WTC11 (cell line): ENCODE data around the gene SFMBT1. TPM values are rescaled to one million over a fixed set of nuclear protein-coding genes. Genes with fewer than 3 reads are reported as not detected.
"Not testable (repeated sequence)": the region's sequence is repeated elsewhere in the genome, so short reads cannot be mapped to it uniquely, and the experiment has no call there.

Source experiments
- ATAC-seq: fragments of 200-7000 bp; cut with Tn5 transposase; 2 replicates; pipeline ENCODE4 v1.10.0; 2021; ENCODE audit warnings: mild to moderate bottlenecking, moderate library complexity
- CTCF ChIA-PET: fragments of 300-600 bp; sonication (Branson Sonifier 250); formaldehyde crosslinking; loops from one replicate; lab custom pipeline; 2021; ENCODE audit warnings: antibody characterized with exemption; lab: Charles Lee
- POLR2A ChIA-PET: fragments of 350-600 bp; sonication (Branson Sonifier 250); formaldehyde crosslinking; loops from one replicate; lab custom pipeline; 2021; ENCODE audit warnings: antibody characterized with exemption; lab: Charles Lee
- DNase-seq: peaks from one replicate; pipeline ENCODE4 v3.0.0; 2021; ENCODE audit warnings: low spot score
- H3K27ac Mint-ChIP-seq: 2 replicates; pipeline ENCODE4 v1.8.0; 2021; ENCODE audit warnings: mixed read lengths
- H3K27me3 Mint-ChIP-seq: 2 replicates; pipeline ENCODE4 v1.8.0; 2021; ENCODE audit warnings: low read depth, mild to moderate bottlenecking, moderate library complexity, mixed read lengths
- H3K36me3 Mint-ChIP-seq: 2 replicates; pipeline ENCODE4 v1.8.0; 2021; ENCODE audit warnings: mixed read lengths
- H3K4me1 Mint-ChIP-seq: 2 replicates; pipeline ENCODE4 v1.8.0; 2022; ENCODE audit warnings: mixed read lengths
- H3K4me3 Mint-ChIP-seq: 2 replicates; pipeline ENCODE4 v1.8.0; 2021; ENCODE audit warnings: mild to moderate bottlenecking, moderate library complexity, mixed read lengths
- H3K9me3 Mint-ChIP-seq: 2 replicates; pipeline ENCODE4 v1.8.0; 2021; ENCODE audit warnings: mixed read lengths
- ELF4 ChIP-seq: sonication (generic); formaldehyde crosslinking; IDR thresholded peaks from 2 replicates; pipeline ENCODE4 v1.8.1; 2022; ENCODE audit warnings: low read depth, mild to moderate bottlenecking, moderate library complexity, missing genetic modification reagents
- ETV6 ChIP-seq: sonication (generic); formaldehyde crosslinking; IDR thresholded peaks from 2 replicates; pipeline ENCODE4 v1.8.1; 2022; ENCODE audit warnings: mild to moderate bottlenecking, missing genetic modification reagents
- FOXJ3 ChIP-seq: sonication (generic); formaldehyde crosslinking; IDR thresholded peaks from 2 replicates; pipeline ENCODE4 v1.9.0; 2021; ENCODE audit warnings: missing genetic modification reagents, mild to moderate bottlenecking, borderline replicate concordance
- FOXK1 ChIP-seq: sonication (generic); formaldehyde crosslinking; IDR thresholded peaks from 2 replicates; pipeline ENCODE4 v1.8.0; 2022; ENCODE audit warnings: mild to moderate bottlenecking, moderate library complexity, missing genetic modification reagents
- GRHL2 ChIP-seq: fragments of 250-450 bp; sonication (Bioruptor Pico); IDR thresholded peaks from 2 replicates; pipeline ENCODE4 v1.8.0; 2022; ENCODE audit warnings: mild to moderate bottlenecking, moderate library complexity; ENCODE audit not compliant: insufficient replicate concordance, severe bottlenecking
- GTF2I ChIP-seq: fragments of 250-450 bp; sonication (Bioruptor Pico); conservative IDR thresholded peaks from 2 replicates; pipeline ENCODE4 v1.4.0; 2021; ENCODE audit warnings: mild to moderate bottlenecking
- NFE2L1 ChIP-seq: sonication (generic); formaldehyde crosslinking; IDR thresholded peaks from 2 replicates; pipeline ENCODE4 v1.8.1; 2023; ENCODE audit warnings: missing genetic modification reagents
- NR3C1 ChIP-seq: sonication (generic); formaldehyde crosslinking; conservative IDR thresholded peaks from 2 replicates; pipeline ENCODE4 v1.8.1; 2023; ENCODE audit warnings: low read depth, mild to moderate bottlenecking, missing genetic modification reagents
- PRRX2 ChIP-seq: fragments of 250-450 bp; sonication (Bioruptor Pico); IDR thresholded peaks from 2 replicates; pipeline ENCODE4 v1.8.0; 2021; ENCODE audit warnings: mild to moderate bottlenecking
- SOX15 ChIP-seq: fragments of 250-450 bp; sonication (Bioruptor Pico); IDR thresholded peaks from 2 replicates; pipeline ENCODE4 v1.9.0; 2021; ENCODE audit warnings: mild to moderate bottlenecking
- ZBTB21 ChIP-seq: sonication (generic); formaldehyde crosslinking; IDR thresholded peaks from 2 replicates; pipeline ENCODE4 v1.8.1; 2023; ENCODE audit warnings: mild to moderate bottlenecking, missing genetic modification reagents, borderline replicate concordance
- ZNF121 ChIP-seq: sonication (generic); formaldehyde crosslinking; IDR thresholded peaks from 2 replicates; pipeline ENCODE4 v1.8.0; 2023; ENCODE audit warnings: missing genetic modification reagents
- ZNF138 ChIP-seq: sonication (generic); formaldehyde crosslinking; conservative IDR thresholded peaks from 2 replicates; pipeline ENCODE4 v1.8.1; 2022; ENCODE audit warnings: mild to moderate bottlenecking, moderate library complexity, missing genetic modification reagents
- ZNF671 ChIP-seq: fragments of 250-450 bp; sonication (Bioruptor Pico); IDR thresholded peaks from 2 replicates; pipeline ENCODE4 v1.8.0; 2021; ENCODE audit warnings: mild to moderate bottlenecking
- total RNA-seq: library from RNA; stranded (reverse); gene quantifications from 3 replicates; pipeline ENCODE4 v1.2.3, GENCODE V29; 2021
- TF ChIP-seq, protein P1 (sequence below): sonication (generic); formaldehyde crosslinking; IDR thresholded peaks from 2 replicates; pipeline ENCODE4 v1.8.1; 2022; ENCODE audit warnings: missing genetic modification reagents, borderline replicate concordance
- TF ChIP-seq, protein P2 (sequence below): sonication (generic); formaldehyde crosslinking; IDR thresholded peaks from 2 replicates; pipeline ENCODE4 v1.8.1; 2023; ENCODE audit warnings: mild to moderate bottlenecking, missing genetic modification reagents, moderate library complexity
- TF ChIP-seq, protein P3 (sequence below): sonication (generic); formaldehyde crosslinking; IDR thresholded peaks from 2 replicates; pipeline ENCODE4 v1.8.0; 2022; ENCODE audit warnings: mild to moderate bottlenecking, missing genetic modification reagents
- TF ChIP-seq, protein P4 (sequence below): sonication (generic); formaldehyde crosslinking; IDR thresholded peaks from 2 replicates; pipeline ENCODE4 v1.8.1; 2022; ENCODE audit warnings: low read depth, missing genetic modification reagents, borderline replicate concordance
- TF ChIP-seq, protein P5 (sequence below): fragments of 250-450 bp; sonication (Bioruptor Pico); IDR thresholded peaks from 2 replicates; pipeline ENCODE4 v1.9.0; 2021; ENCODE audit warnings: mild to moderate bottlenecking
- TF ChIP-seq, protein P6 (sequence below): fragments of 200-600 bp; IDR thresholded peaks from 2 replicates; pipeline ENCODE4 v1.8.0; 2022; ENCODE audit warnings: antibody characterized with exemption
- TF ChIP-seq, protein P7 (sequence below): sonication (generic); formaldehyde crosslinking; IDR thresholded peaks from 2 replicates; pipeline ENCODE4 v1.8.1; 2023; ENCODE audit warnings: mild to moderate bottlenecking, missing genetic modification reagents
- TF ChIP-seq, protein P8 (sequence below): sonication (generic); formaldehyde crosslinking; conservative IDR thresholded peaks from 2 replicates; pipeline ENCODE4 v1.8.1; 2023; ENCODE audit warnings: mild to moderate bottlenecking, low read depth, missing genetic modification reagents, moderate library complexity

SFMBT1 gene
- total RNA-seq, 1 experiment from 2014 or later, result 20.9 TPM

DNA sequence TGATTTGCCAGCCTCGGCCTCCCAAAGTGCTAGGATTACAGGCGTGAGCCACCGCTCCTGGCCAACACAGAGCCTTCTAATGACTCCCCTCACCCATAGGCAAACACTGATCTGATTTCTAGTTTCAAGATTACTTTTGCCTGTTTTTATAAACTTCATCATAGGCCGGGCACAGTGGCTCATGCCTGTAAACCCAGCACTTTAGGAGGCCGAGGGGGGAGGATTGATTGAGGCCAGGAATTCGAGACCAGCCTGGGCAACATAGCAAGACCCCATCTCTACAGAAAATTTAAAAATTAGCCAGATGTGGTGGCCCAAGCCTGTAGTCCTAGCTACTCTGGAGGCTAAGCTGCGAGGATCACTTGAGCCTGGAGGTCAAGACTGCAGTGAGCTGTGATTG is 8.4 kb upstream of the SFMBT1 start:
- peak; percentile 72; the same call in 1 of the 2 replicates for TF ChIP-seq ZNF121
- H3K9me3 Mint-ChIP-seq, H3K27me3 Mint-ChIP-seq, POLR2A ChIA-PET, H3K27ac Mint-ChIP-seq, H3K4me3 Mint-ChIP-seq, ATAC-seq, H3K4me1 Mint-ChIP-seq, H3K36me3 Mint-ChIP-seq, DNase-seq: not testable (repeated sequence)
- CTCF ChIA-PET, result interaction anchor here (1.1 kb wide), 1 partner anchor 19 kb away, joined by 3 read pairs; no protein-coding TSS in a partner anchor

DNA sequence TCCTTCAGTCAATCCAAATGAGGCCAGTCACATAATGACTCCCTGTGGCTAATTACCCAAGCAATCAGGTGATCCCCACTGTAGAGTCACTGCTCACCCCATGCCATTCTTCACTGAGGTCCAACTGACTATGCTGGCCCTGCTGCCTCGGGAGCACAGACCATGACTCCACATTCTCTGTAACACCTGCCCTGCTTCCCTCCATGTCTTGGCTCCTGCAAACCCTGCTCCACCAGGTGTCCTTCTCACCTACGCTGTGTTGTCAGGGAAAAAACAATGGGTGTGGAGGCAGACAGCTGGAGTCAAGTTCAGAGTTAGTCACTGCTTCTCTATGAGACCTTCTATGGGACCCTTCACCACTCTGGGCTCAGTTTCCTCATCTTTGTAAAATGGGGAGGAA is 6.1 kb upstream of the SFMBT1 start:
- H3K27me3 Mint-ChIP-seq, result peaks cover 21% of the 10 kb centered on the region
- no peaks in the 10 kb centered on the region for H3K36me3 Mint-ChIP-seq
- TF ChIP-seq GRHL2 (CRISPR knock-in tag) (no peak), PRRX2 (CRISPR knock-in tag) (no peak), FOXK1 (no peak), GTF2I (no peak), FOXJ3 (no peak), SOX15 (CRISPR knock-in tag) (no peak), ETV6 (CRISPR knock-in tag) (no peak), ELF4 (no peak)
- TF ChIP-seq, protein P1, sequence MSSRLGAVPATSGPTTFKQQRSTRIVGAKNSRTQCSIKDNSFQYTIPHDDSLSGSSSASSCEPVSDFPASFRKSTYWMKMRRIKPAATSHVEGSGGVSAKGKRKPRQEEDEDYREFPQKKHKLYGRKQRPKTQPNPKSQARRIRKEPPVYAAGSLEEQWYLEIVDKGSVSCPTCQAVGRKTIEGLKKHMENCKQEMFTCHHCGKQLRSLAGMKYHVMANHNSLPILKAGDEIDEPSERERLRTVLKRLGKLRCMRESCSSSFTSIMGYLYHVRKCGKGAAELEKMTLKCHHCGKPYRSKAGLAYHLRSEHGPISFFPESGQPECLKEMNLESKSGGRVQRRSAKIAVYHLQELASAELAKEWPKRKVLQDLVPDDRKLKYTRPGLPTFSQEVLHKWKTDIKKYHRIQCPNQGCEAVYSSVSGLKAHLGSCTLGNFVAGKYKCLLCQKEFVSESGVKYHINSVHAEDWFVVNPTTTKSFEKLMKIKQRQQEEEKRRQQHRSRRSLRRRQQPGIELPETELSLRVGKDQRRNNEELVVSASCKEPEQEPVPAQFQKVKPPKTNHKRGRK (CRISPR knock-in tag), result no peak
- H3K4me1 Mint-ChIP-seq, result peaks cover 7% of the 10 kb centered on the region
- no peak overlapping the region for H3K27ac Mint-ChIP-seq
- H3K9me3 Mint-ChIP-seq, result no peaks in the 10 kb centered on the region
- POLR2A ChIA-PET, result no interaction called here
- CTCF ChIA-PET, result interaction anchor here (1.1 to 1.2 kb wide), 2 partner anchors 18 to 26 kb away, joined by 3 read pairs; no protein-coding TSS in a partner anchor
- DNase-seq (no peak), ATAC-seq (peak; percentile 44)
- H3K4me3 Mint-ChIP-seq, result no peak overlapping the region

DNA sequence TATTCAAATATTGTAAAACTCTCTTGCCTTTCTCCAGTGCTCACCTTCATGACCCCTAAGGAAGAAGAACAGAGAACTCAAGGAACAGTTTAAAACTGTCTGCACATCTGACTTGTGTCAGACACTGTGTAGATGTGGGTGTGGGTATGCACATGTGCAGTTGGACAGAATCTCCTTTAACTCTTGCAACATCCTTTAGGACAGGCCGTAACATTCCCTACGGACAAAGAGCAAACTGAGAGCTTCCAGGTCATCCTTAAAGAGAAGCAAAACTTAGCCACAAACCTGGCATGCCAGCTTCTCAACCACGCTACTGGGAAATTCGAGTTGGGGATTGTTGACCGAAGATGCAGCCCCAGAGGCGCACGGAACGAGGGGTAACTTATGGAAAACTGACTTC is 4.1 kb upstream of the SFMBT1 start:
- no peaks in the 10 kb centered on the region for H3K36me3 Mint-ChIP-seq
- ATAC-seq (no peak), DNase-seq (no peak)
- peaks cover 9% of the 10 kb centered on the region for H3K4me1 Mint-ChIP-seq
- POLR2A ChIA-PET, result no interaction called here
- no peak overlapping the region for H3K4me3 Mint-ChIP-seq
- H3K9me3 Mint-ChIP-seq, result no peaks in the 10 kb centered on the region
- H3K27me3 Mint-ChIP-seq, result peaks cover 25% of the 10 kb centered on the region
- H3K27ac Mint-ChIP-seq, result no peak overlapping the region
- CTCF ChIA-PET, result no interaction called here
- TF ChIP-seq, protein P2, sequence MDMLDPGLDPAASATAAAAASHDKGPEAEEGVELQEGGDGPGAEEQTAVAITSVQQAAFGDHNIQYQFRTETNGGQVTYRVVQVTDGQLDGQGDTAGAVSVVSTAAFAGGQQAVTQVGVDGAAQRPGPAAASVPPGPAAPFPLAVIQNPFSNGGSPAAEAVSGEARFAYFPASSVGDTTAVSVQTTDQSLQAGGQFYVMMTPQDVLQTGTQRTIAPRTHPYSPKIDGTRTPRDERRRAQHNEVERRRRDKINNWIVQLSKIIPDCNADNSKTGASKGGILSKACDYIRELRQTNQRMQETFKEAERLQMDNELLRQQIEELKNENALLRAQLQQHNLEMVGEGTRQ, result no peak
- TF ChIP-seq ZBTB21, result no peak
- no peak for TF ChIP-seq FOXJ3
- TF ChIP-seq, protein P3, sequence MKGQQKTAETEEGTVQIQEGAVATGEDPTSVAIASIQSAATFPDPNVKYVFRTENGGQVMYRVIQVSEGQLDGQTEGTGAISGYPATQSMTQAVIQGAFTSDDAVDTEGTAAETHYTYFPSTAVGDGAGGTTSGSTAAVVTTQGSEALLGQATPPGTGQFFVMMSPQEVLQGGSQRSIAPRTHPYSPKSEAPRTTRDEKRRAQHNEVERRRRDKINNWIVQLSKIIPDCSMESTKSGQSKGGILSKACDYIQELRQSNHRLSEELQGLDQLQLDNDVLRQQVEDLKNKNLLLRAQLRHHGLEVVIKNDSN (CRISPR knock-in tag), result no peak
- TF ChIP-seq, protein P4, sequence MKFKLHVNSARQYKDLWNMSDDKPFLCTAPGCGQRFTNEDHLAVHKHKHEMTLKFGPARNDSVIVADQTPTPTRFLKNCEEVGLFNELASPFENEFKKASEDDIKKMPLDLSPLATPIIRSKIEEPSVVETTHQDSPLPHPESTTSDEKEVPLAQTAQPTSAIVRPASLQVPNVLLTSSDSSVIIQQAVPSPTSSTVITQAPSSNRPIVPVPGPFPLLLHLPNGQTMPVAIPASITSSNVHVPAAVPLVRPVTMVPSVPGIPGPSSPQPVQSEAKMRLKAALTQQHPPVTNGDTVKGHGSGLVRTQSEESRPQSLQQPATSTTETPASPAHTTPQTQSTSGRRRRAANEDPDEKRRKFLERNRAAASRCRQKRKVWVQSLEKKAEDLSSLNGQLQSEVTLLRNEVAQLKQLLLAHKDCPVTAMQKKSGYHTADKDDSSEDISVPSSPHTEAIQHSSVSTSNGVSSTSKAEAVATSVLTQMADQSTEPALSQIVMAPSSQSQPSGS (CRISPR knock-in tag), result no peak
- TF ChIP-seq ZNF671, result no peak
- TF ChIP-seq NFE2L1 (CRISPR knock-in tag), result no peak
- no peak for TF ChIP-seq NR3C1 (CRISPR knock-in tag)
- TF ChIP-seq, protein P5, sequence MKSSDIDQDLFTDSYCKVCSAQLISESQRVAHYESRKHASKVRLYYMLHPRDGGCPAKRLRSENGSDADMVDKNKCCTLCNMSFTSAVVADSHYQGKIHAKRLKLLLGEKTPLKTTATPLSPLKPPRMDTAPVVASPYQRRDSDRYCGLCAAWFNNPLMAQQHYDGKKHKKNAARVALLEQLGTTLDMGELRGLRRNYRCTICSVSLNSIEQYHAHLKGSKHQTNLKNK (CRISPR knock-in tag), result no peak
- TF ChIP-seq, protein P6, sequence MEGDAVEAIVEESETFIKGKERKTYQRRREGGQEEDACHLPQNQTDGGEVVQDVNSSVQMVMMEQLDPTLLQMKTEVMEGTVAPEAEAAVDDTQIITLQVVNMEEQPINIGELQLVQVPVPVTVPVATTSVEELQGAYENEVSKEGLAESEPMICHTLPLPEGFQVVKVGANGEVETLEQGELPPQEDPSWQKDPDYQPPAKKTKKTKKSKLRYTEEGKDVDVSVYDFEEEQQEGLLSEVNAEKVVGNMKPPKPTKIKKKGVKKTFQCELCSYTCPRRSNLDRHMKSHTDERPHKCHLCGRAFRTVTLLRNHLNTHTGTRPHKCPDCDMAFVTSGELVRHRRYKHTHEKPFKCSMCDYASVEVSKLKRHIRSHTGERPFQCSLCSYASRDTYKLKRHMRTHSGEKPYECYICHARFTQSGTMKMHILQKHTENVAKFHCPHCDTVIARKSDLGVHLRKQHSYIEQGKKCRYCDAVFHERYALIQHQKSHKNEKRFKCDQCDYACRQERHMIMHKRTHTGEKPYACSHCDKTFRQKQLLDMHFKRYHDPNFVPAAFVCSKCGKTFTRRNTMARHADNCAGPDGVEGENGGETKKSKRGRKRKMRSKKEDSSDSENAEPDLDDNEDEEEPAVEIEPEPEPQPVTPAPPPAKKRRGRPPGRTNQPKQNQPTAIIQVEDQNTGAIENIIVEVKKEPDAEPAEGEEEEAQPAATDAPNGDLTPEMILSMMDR, result no peak
- no peak for TF ChIP-seq ZNF138 (CRISPR knock-in tag)
- TF ChIP-seq, protein P7, sequence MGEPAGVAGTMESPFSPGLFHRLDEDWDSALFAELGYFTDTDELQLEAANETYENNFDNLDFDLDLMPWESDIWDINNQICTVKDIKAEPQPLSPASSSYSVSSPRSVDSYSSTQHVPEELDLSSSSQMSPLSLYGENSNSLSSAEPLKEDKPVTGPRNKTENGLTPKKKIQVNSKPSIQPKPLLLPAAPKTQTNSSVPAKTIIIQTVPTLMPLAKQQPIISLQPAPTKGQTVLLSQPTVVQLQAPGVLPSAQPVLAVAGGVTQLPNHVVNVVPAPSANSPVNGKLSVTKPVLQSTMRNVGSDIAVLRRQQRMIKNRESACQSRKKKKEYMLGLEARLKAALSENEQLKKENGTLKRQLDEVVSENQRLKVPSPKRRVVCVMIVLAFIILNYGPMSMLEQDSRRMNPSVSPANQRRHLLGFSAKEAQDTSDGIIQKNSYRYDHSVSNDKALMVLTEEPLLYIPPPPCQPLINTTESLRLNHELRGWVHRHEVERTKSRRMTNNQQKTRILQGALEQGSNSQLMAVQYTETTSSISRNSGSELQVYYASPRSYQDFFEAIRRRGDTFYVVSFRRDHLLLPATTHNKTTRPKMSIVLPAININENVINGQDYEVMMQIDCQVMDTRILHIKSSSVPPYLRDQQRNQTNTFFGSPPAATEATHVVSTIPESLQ (CRISPR knock-in tag), result no peak
- TF ChIP-seq, protein P8, sequence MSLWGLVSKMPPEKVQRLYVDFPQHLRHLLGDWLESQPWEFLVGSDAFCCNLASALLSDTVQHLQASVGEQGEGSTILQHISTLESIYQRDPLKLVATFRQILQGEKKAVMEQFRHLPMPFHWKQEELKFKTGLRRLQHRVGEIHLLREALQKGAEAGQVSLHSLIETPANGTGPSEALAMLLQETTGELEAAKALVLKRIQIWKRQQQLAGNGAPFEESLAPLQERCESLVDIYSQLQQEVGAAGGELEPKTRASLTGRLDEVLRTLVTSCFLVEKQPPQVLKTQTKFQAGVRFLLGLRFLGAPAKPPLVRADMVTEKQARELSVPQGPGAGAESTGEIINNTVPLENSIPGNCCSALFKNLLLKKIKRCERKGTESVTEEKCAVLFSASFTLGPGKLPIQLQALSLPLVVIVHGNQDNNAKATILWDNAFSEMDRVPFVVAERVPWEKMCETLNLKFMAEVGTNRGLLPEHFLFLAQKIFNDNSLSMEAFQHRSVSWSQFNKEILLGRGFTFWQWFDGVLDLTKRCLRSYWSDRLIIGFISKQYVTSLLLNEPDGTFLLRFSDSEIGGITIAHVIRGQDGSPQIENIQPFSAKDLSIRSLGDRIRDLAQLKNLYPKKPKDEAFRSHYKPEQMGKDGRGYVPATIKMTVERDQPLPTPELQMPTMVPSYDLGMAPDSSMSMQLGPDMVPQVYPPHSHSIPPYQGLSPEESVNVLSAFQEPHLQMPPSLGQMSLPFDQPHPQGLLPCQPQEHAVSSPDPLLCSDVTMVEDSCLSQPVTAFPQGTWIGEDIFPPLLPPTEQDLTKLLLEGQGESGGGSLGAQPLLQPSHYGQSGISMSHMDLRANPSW (CRISPR knock-in tag), result no peak
- no peak for TF ChIP-seq FOXK1
